Thymus (tissue), 11 donors: ENCODE measurements around the gene KLK10. TPM values are rescaled to one million over a fixed set of nuclear protein-coding genes. Genes with fewer than 3 reads are reported as not detected.

Source experiments
- DNase-seq, 9 donors: peaks; one replicate each; pipeline ENCODE4 v3.0.0-alpha.2; 2013; ENCODE audit warnings: low spot score in 9 of 9, low read depth in 6 of 9, missing footprints in 1 of 9
- H3K27ac ChIP-seq, 2 donors: one replicate each; pipeline ENCODE4 v1.5.1; 2013; ENCODE audit warnings: control low read depth in 1 of 2, low read depth in 1 of 2, low read length in 1 of 2, mild to moderate bottlenecking in 1 of 2, moderate library complexity in 1 of 2
- H3K27me3 ChIP-seq, 2 donors: one replicate each; pipeline ENCODE4 v1.5.1; 2013; ENCODE audit warnings: low read length in 1 of 2; ENCODE audit not compliant: control insufficient read depth in 2 of 2, insufficient read depth in 1 of 2
- H3K36me3 ChIP-seq, 2 donors: one replicate each; pipeline ENCODE4 v1.5.1; 2013; ENCODE audit warnings: low read length in 1 of 2, mild to moderate bottlenecking in 1 of 2, moderate library complexity in 1 of 2; ENCODE audit not compliant: control insufficient read depth in 2 of 2, insufficient read depth in 2 of 2
- H3K4me1 ChIP-seq, 2 donors: one replicate each; pipeline ENCODE4 v1.5.1; 2013; ENCODE audit warnings: low read length in 2 of 2; ENCODE audit not compliant: control insufficient read depth in 2 of 2, insufficient read depth in 2 of 2
- H3K4me3 ChIP-seq, 2 donors: one replicate each; pipeline ENCODE4 v1.5.1; 2013; ENCODE audit warnings: low read length in 2 of 2, control low read depth in 1 of 2, mild to moderate bottlenecking in 1 of 2
- H3K9me3 ChIP-seq, 2 donors: one replicate each; pipeline ENCODE4 v1.5.1; 2013; ENCODE audit warnings: low read length in 1 of 2, mild to moderate bottlenecking in 1 of 2; ENCODE audit not compliant: control insufficient read depth in 2 of 2, insufficient read depth in 1 of 2
- WGBS: extraction: QIAGEN DNeasy Blood & Tissue Kit; methylation state at CpG from one replicate; pipeline ENCODE4 v1.1.7; 2013; 5-methylcytosine and 5-hydroxymethylcytosine counted together
- polyA plus RNA-seq: library from polyadenylated mRNA; stranded (reverse); fragments of 200-250 nt; gene quantifications from one replicate; pipeline ENCODE4 v1.2.3, GENCODE V29; 2013
- total RNA-seq: library from RNA; stranded (reverse); fragments of 120-200 nt; gene quantifications from one replicate; pipeline ENCODE4 v1.2.4, GENCODE V29; 2013
- donor health status: healthy.

The KLK10 gene
- total and polyA plus RNA-seq, 2 donors, result 0.42 to 7.2 TPM

- Histone ChIP-seq H3K9me3 (no peaks in the 10 kb centered on the region), H3K4me1 (no peaks in the 10 kb centered on the region), H3K36me3 (no peaks in the 10 kb centered on the region), H3K27ac (no peak overlapping the region), H3K4me3 (no peak overlapping the region), H3K27me3 (no peaks in the 10 kb centered on the region)
- DNase-seq, result no peak
- 56% methylated on average over 7 of the region's 7 CpGs for WGBS
Measured at GRCh38 chr19:50968716-50969412, 50.6 kb downstream of the KLK10 start.

GRCh38 chr19:50967929-50968715 lies 51.4 kb downstream of the KLK10 start:
- H3K4me1 ChIP-seq, result no peaks in the 10 kb centered on the region
- no peak overlapping the region for H3K27ac ChIP-seq
- no peak for DNase-seq
- 44% methylated on average over 20 of the region's 20 CpGs for WGBS
- H3K27me3 ChIP-seq, result no peaks in the 10 kb centered on the region
- no peaks in the 10 kb centered on the region for H3K9me3 ChIP-seq
- H3K36me3 ChIP-seq, result no peaks in the 10 kb centered on the region
- H3K4me3 ChIP-seq, result no peak overlapping the region

GRCh38 chr19:50964266-50964665 lies 55.2 kb downstream of the KLK10 start:
- H3K27ac ChIP-seq, result no peak overlapping the region
- no peaks in the 10 kb centered on the region for H3K9me3 ChIP-seq
- WGBS, result 94% methylated on average over 3 of the region's 3 CpGs
- no peaks in the 10 kb centered on the region for H3K36me3 ChIP-seq
- DNase-seq, result no peak
- H3K27me3 ChIP-seq, result no peaks in the 10 kb centered on the region
- no peaks in the 10 kb centered on the region for H3K4me1 ChIP-seq
- H3K4me3 ChIP-seq, result no peak overlapping the region

- Histone ChIP-seq H3K27me3 (no peaks in the 10 kb centered on the region), H3K4me1 (no peaks in the 10 kb centered on the region), H3K27ac (no peak overlapping the region), H3K36me3 (no peaks in the 10 kb centered on the region), H3K9me3 (no peaks in the 10 kb centered on the region), H3K4me3 (no peak overlapping the region)
- DNase-seq, result no peak
- 94% methylated on average over 6 of the region's 6 CpGs for WGBS
Measured at GRCh38 chr19:50963381-50963780, 56.1 kb downstream of the KLK10 start.

Other genes with a start within 250 kb of the KLK10 start
- gene GPR32, start 249.2 kb downstream of the KLK10 start, total RNA-seq, result not detected
- gene GPR32, start 249.2 kb downstream of the KLK10 start, polyA plus RNA-seq, result 0.07 TPM
- not detected for gene ACP4, start 229.3 kb downstream of the KLK10 start, total RNA-seq
- not detected for gene ACP4, start 229.3 kb downstream of the KLK10 start, polyA plus RNA-seq
- 0.14 TPM for gene KLK1, start 195.9 kb downstream of the KLK10 start, total RNA-seq
- 1.6 TPM for gene KLK1, start 195.9 kb downstream of the KLK10 start, polyA plus RNA-seq
- not detected for gene KLK15, start 186.1 kb downstream of the KLK10 start, total RNA-seq
- 0.11 TPM for gene KLK15, start 186.1 kb downstream of the KLK10 start, polyA plus RNA-seq
- gene KLK3, start 164.8 kb downstream of the KLK10 start, total RNA-seq, result 0.19 TPM
- gene KLK3, start 164.8 kb downstream of the KLK10 start, polyA plus RNA-seq, result 0.96 TPM
- under 0.01 TPM for gene KLK2, start 146.3 kb downstream of the KLK10 start, total RNA-seq
- 0.50 TPM for gene KLK2, start 146.3 kb downstream of the KLK10 start, polyA plus RNA-seq
- not detected for gene KLK4, start 108.3 kb downstream of the KLK10 start, total RNA-seq
- gene KLK4, start 108.3 kb downstream of the KLK10 start, polyA plus RNA-seq, result 0.39 TPM
- 0.28 TPM for gene KLK5, start 66.7 kb downstream of the KLK10 start, total RNA-seq
- 1.9 TPM for gene KLK5, start 66.7 kb downstream of the KLK10 start, polyA plus RNA-seq
- 0.24 TPM for gene KLK6, start 50.1 kb downstream of the KLK10 start, total RNA-seq
- 7.0 TPM for gene KLK6, start 50.1 kb downstream of the KLK10 start, polyA plus RNA-seq
- 0.52 TPM for gene KLK7, start 35.8 kb downstream of the KLK10 start, total RNA-seq
- gene KLK7, start 35.8 kb downstream of the KLK10 start, polyA plus RNA-seq, result 5.0 TPM
- gene KLK8, start 18.1 kb downstream of the KLK10 start, total RNA-seq, result 2.2 TPM
- gene KLK8, start 18.1 kb downstream of the KLK10 start, polyA plus RNA-seq, result 11.0 TPM
- 1.9 TPM for gene KLK11, start 6.9 kb upstream of the KLK10 start, total RNA-seq
- 17.2 TPM for gene KLK11, start 6.9 kb upstream of the KLK10 start, polyA plus RNA-seq
- gene KLK12, start 15.3 kb upstream of the KLK10 start, total RNA-seq, result 0.61 TPM
- 3.0 TPM for gene KLK12, start 15.3 kb upstream of the KLK10 start, polyA plus RNA-seq
- 0.19 TPM for gene KLK13, start 45.4 kb upstream of the KLK10 start, total RNA-seq
- 0.89 TPM for gene KLK13, start 45.4 kb upstream of the KLK10 start, polyA plus RNA-seq
- gene KLK14, start 63.2 kb upstream of the KLK10 start, total RNA-seq, result 0.09 TPM
- 1.2 TPM for gene KLK14, start 63.2 kb upstream of the KLK10 start, polyA plus RNA-seq
- 5.7 TPM for gene CTU1, start 88.7 kb upstream of the KLK10 start, total RNA-seq
- 2.9 TPM for gene CTU1, start 88.7 kb upstream of the KLK10 start, polyA plus RNA-seq
- 1.9 TPM for gene SIGLEC9, start 105.2 kb upstream of the KLK10 start, total RNA-seq
- gene SIGLEC9, start 105.2 kb upstream of the KLK10 start, polyA plus RNA-seq, result 6.8 TPM
- gene SIGLEC7, start 122.6 kb upstream of the KLK10 start, total RNA-seq, result 2.0 TPM
- gene SIGLEC7, start 122.6 kb upstream of the KLK10 start, polyA plus RNA-seq, result 3.6 TPM
- gene CD33, start 205.4 kb upstream of the KLK10 start, total RNA-seq, result 7.9 TPM
- gene CD33, start 205.4 kb upstream of the KLK10 start, polyA plus RNA-seq, result 7.1 TPM
- gene SIGLECL1, start 231.4 kb upstream of the KLK10 start, total RNA-seq, result 0.05 TPM
- gene SIGLECL1, start 231.4 kb upstream of the KLK10 start, polyA plus RNA-seq, result 0.09 TPM